GM12878 (cell line): ENCODE results near the gene CNTNAP5. TPM values are rescaled to one million over a fixed set of nuclear protein-coding genes. Genes with fewer than 3 reads are reported as not detected.

Source experiments
- ATAC-seq: fragments of 200-7000 bp; cut with Tn5 transposase; 3 replicates; pipeline ENCODE4 v1.9.1; 2020; ENCODE audit warnings: mild to moderate bottlenecking, moderate library complexity
- BruUV-seq: library from RNA; stranded (reverse); fragments of 400-500 nt; replicated peaks from 2 replicates; lab custom pipeline; 2021; lab: Mats Ljungman, UMichigan
- CTCF ChIA-PET: fragments of 300-600 bp; sonication (Branson Sonifier 250); formaldehyde crosslinking; extraction: SDS; loops from one replicate; lab custom pipeline; 2021; ENCODE audit warnings: inconsistent platforms; lab: Yijun Ruan, JAX
- POLR2A ChIA-PET: fragments of 350-600 bp; formaldehyde crosslinking; extraction: SDS; loops from one replicate; lab custom pipeline; 2021; ENCODE audit warnings: inconsistent platforms; lab: Charles Lee
- RAD21 ChIA-PET: fragments of 300-600 bp; sonication (Branson Sonifier 250); formaldehyde crosslinking; loops from one replicate; lab custom pipeline; 2023; ENCODE audit warnings: antibody characterized with exemption; ENCODE audit not compliant: unreplicated experiment; lab: Charles Lee
- SMC1A ChIA-PET: fragments of 300-600 bp; sonication (Branson Sonifier 250); formaldehyde crosslinking; loops from one replicate; lab custom pipeline; 2023; ENCODE audit not compliant: unreplicated experiment, uncharacterized antibody; lab: Charles Lee
- DNase-seq: peaks from one replicate; pipeline ENCODE4 v3.0.0-alpha.2; 2011; ENCODE audit warnings: low read depth, low spot score
- FAIRE-seq: peaks from 3 replicates; lab custom pipeline; 2011; peaks lifted over from hg19 to GRCh38; lab: Jason Lieb, UNC
- H2AFZ ChIP-seq: 2 replicates; pipeline ENCODE4 v1.6.0; 2011; ENCODE audit warnings: low read depth, low read length, control low read depth; ENCODE audit not compliant: control insufficient read depth
- H3K27ac ChIP-seq: 2 replicates; pipeline ENCODE4 v1.5.1; 2011; ENCODE audit warnings: control low read depth; ENCODE audit not compliant: control insufficient read depth, insufficient read depth
- H3K27me3 ChIP-seq, 2 experiments: replicated peaks in 1 of 2; 2 replicates each; pipeline versions ENCODE4 v1.6.0 to v1.6.1; 2011; ENCODE audit warnings: low read length in 1 of 2; ENCODE audit not compliant: control insufficient read depth in 2 of 2, insufficient read depth in 2 of 2
- H3K36me3 ChIP-seq, 2 experiments: 2 replicates each; pipeline ENCODE4 v1.5.1; 2011; ENCODE audit warnings: low read length in 1 of 2; ENCODE audit not compliant: control insufficient read depth in 2 of 2, insufficient read depth in 2 of 2
- H3K4me1 ChIP-seq: 2 replicates; pipeline ENCODE4 v1.6.1; 2011; ENCODE audit warnings: mild to moderate bottlenecking, low read length, moderate library complexity, mixed read lengths; ENCODE audit not compliant: control insufficient read depth, insufficient read depth
- H3K4me2 ChIP-seq: 2 replicates; pipeline ENCODE4 v1.6.0; 2011; ENCODE audit warnings: control low read depth; ENCODE audit not compliant: control insufficient read depth, insufficient read depth
- H3K4me3 ChIP-seq: fragments of 200-600 bp; sonication (generic); 2 replicates; pipeline ENCODE4 v1.5.1; 2016
- H3K79me2 ChIP-seq: 2 replicates; pipeline ENCODE4 v1.6.0; 2011; ENCODE audit warnings: low read length; ENCODE audit not compliant: control insufficient read depth, insufficient read depth
- H3K9ac ChIP-seq: 2 replicates; pipeline ENCODE4 v1.8.0; 2011; ENCODE audit warnings: low read length, control low read depth, mixed read lengths; ENCODE audit not compliant: control insufficient read depth, insufficient read depth
- H3K9me3 ChIP-seq: replicated peaks from 3 replicates; pipeline ENCODE4 v1.5.1; 2011; ENCODE audit warnings: mild to moderate bottlenecking, low read length; ENCODE audit not compliant: control insufficient read depth, insufficient read depth
- H4K20me1 ChIP-seq: 2 replicates; pipeline ENCODE4 v1.6.0; 2011; ENCODE audit not compliant: control insufficient read depth, insufficient read depth
- ASH2L ChIP-seq: fragments of 300-600, 200-600 bp; sonication (generic); IDR thresholded peaks from 2 replicates; pipeline ENCODE4 v1.6.1; 2017; ENCODE audit warnings: low read depth, mild to moderate bottlenecking, borderline replicate concordance
- ATF7 ChIP-seq: fragments of 450-650 bp; IDR thresholded peaks from 2 replicates; pipeline ENCODE4 v1.6.1; 2016; ENCODE audit warnings: low read depth, mild to moderate bottlenecking
- CBX5 ChIP-seq: sonication (generic); IDR thresholded peaks from 2 replicates; pipeline ENCODE4 v1.6.1; 2016; ENCODE audit warnings: low read depth, moderate library complexity, mild to moderate bottlenecking, inconsistent platforms
- ESRRA ChIP-seq: IDR thresholded peaks from 2 replicates; pipeline ENCODE4 v1.6.1; 2012; ENCODE audit warnings: mild to moderate bottlenecking, low read length, improper control_type of control experiment
- GABPA ChIP-seq: IDR thresholded peaks from 2 replicates; pipeline ENCODE4 v1.6.1; 2014; ENCODE audit warnings: antibody characterized with exemption, low read depth, mild to moderate bottlenecking, inconsistent platforms
- HCFC1 ChIP-seq: fragments of 150-350 bp; IDR thresholded peaks from 2 replicates; pipeline ENCODE4 v1.6.1; 2014; ENCODE audit warnings: low read length
- HDGF ChIP-seq: fragments of 450-650 bp; IDR thresholded peaks from 2 replicates; pipeline ENCODE4 v1.6.1; 2016; ENCODE audit warnings: antibody characterized with exemption
- IKZF1 ChIP-seq: fragments of 450-650 bp; conservative IDR thresholded peaks from 2 replicates; pipeline ENCODE4 v1.6.1; 2017; ENCODE audit warnings: antibody characterized with exemption, mild to moderate bottlenecking
- KLF5 ChIP-seq: fragments of 450-650 bp; IDR thresholded peaks from 2 replicates; pipeline ENCODE4 v1.6.1; 2014; ENCODE audit warnings: mild to moderate bottlenecking; ENCODE audit not compliant: partially characterized antibody
- MEF2A ChIP-seq: IDR thresholded peaks from 2 replicates; pipeline ENCODE4 v1.6.1; 2011; ENCODE audit warnings: low read depth, mild to moderate bottlenecking, low read length, moderate library complexity; ENCODE audit not compliant: insufficient read depth
- SIN3A ChIP-seq: IDR thresholded peaks from 2 replicates; pipeline ENCODE4 v1.6.1; 2012; ENCODE audit warnings: low read depth, low read length, improper control_type of control experiment
- SMAD5 ChIP-seq: IDR thresholded peaks from 2 replicates; pipeline ENCODE4 v1.6.1; 2016; ENCODE audit warnings: antibody characterized with exemption, low read depth
- STAT1 ChIP-seq: fragments of 450-650 bp; conservative IDR thresholded peaks from 2 replicates; pipeline ENCODE4 v1.6.1; 2014; ENCODE audit warnings: antibody characterized with exemption, mild to moderate bottlenecking
- TBL1XR1 ChIP-seq: IDR thresholded peaks from 2 replicates; pipeline ENCODE4 v1.6.1; 2012; ENCODE audit warnings: low read depth, low read length, improper control_type of control experiment
- TCF7 ChIP-seq: IDR thresholded peaks from 2 replicates; pipeline ENCODE4 v1.6.1; 2014; ENCODE audit warnings: antibody characterized with exemption, borderline replicate concordance
- ZBED1 ChIP-seq: IDR thresholded peaks from 2 replicates; pipeline ENCODE4 v1.6.1; 2016; ENCODE audit warnings: borderline replicate concordance
- ZBTB33 ChIP-seq: fragments of 450-650 bp; IDR thresholded peaks from 2 replicates; pipeline ENCODE4 v1.6.1; 2017; ENCODE audit warnings: mild to moderate bottlenecking
- WGBS: methylation state at CpG from one replicate; pipeline ENCODE4 v1.1.6; 2016; ENCODE audit warnings: low lambda C conversion rate; ENCODE audit not compliant: insufficient replicate concordance, insufficient coverage; ENCODE audit errors: missing lambda C conversion rate; 5-methylcytosine and 5-hydroxymethylcytosine counted together
- in situ Hi-C: fragments of 300-500 bp; cut with MboI; formaldehyde crosslinking; loops from 9 replicates; pipeline ENCODE4 v1.14.3; 2018; ENCODE audit warnings: mixed read lengths
- intact Hi-C: fragments of 100-400 bp; cut with micrococcal nuclease; formaldehyde crosslinking; loops from one replicate; pipeline ENCODE4 v1.14.2; 2022; ENCODE audit not compliant: unreplicated experiment
- polyA plus RNA-seq, 11 experiments: library from polyadenylated mRNA; depleted of rRNA in 4 of 11; unstranded in 6 of 11; stranded (reverse) in 5 of 11; fragments of >200 nt; fragmentation: Nextera tagmentation in 4 of 11; fragmentation: Illumina TruSeq in 1 of 11; extraction: Ambion mirVana in 4 of 11; extraction: Trizol in 1 of 11; gene quantifications; 1 replicate in 1 of 11; 2 replicates in 10 of 11; pipeline versions ENCODE4 v1.2.1 to v1.2.3, GENCODE V29; 2011 to 2016; ENCODE audit warnings: inconsistent platforms in 2 of 11, missing spikeins in 2 of 11, low read depth in 1 of 11
- total RNA-seq, 4 experiments: library from RNA; depleted of rRNA in 3 of 4; stranded (reverse); fragments of >200 nt in 3 of 4; fragmentation: Illumina TruSeq in 1 of 4; extraction: Trizol in 1 of 4; gene quantifications; 2 replicates each; pipeline versions ENCODE4 v1.2.1 to v1.2.3, GENCODE V29; 2013 to 2021
- TF ChIP-seq, protein P1 (sequence below): fragments of 450-650 bp; formaldehyde crosslinking; IDR thresholded peaks from 2 replicates; pipeline ENCODE4 v1.4.0; 2020; ENCODE audit warnings: mild to moderate bottlenecking, moderate library complexity
- TF ChIP-seq, protein P2 (sequence below): IDR thresholded peaks from 2 replicates; pipeline ENCODE4 v1.6.1; 2012; ENCODE audit warnings: low read length, inconsistent platforms
- TF ChIP-seq, protein P3 (sequence below): fragments of 450-650 bp; IDR thresholded peaks from 2 replicates; pipeline ENCODE4 v1.6.1; 2016; ENCODE audit warnings: mild to moderate bottlenecking

Gene CNTNAP5
- total and polyA plus RNA-seq, 10 of the 15 experiments (the other 5 are each of a cell fraction or from before 2014, with no cell fraction given): not detected

- ATAC-seq: no peak
- 3% methylated on average over 1 of the region's 1 CpG for WGBS
These were observed 614.4 kb downstream of the CNTNAP5 start for GRCh38 chr2:124639524-124639923.

More at GRCh38 chr2:124639524-124639923, 614.4 kb downstream of the CNTNAP5 start:
- H2AFZ ChIP-seq: no peak overlapping the region
- no peaks in the 10 kb centered on the region for H3K4me1 ChIP-seq
- CTCF ChIA-PET: no interaction called here
- no peak overlapping the region for H3K4me2 ChIP-seq
- POLR2A ChIA-PET: no interaction called here
- TF ChIP-seq, protein P1, sequence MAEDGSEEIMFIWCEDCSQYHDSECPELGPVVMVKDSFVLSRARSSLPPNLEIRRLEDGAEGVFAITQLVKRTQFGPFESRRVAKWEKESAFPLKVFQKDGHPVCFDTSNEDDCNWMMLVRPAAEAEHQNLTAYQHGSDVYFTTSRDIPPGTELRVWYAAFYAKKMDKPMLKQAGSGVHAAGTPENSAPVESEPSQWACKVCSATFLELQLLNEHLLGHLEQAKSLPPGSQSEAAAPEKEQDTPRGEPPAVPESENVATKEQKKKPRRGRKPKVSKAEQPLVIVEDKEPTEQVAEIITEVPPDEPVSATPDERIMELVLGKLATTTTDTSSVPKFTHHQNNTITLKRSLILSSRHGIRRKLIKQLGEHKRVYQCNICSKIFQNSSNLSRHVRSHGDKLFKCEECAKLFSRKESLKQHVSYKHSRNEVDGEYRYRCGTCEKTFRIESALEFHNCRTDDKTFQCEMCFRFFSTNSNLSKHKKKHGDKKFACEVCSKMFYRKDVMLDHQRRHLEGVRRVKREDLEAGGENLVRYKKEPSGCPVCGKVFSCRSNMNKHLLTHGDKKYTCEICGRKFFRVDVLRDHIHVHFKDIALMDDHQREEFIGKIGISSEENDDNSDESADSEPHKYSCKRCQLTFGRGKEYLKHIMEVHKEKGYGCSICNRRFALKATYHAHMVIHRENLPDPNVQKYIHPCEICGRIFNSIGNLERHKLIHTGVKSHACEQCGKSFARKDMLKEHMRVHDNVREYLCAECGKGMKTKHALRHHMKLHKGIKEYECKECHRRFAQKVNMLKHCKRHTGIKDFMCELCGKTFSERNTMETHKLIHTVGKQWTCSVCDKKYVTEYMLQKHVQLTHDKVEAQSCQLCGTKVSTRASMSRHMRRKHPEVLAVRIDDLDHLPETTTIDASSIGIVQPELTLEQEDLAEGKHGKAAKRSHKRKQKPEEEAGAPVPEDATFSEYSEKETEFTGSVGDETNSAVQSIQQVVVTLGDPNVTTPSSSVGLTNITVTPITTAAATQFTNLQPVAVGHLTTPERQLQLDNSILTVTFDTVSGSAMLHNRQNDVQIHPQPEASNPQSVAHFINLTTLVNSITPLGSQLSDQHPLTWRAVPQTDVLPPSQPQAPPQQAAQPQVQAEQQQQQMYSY (CRISPR knock-in tag): no peak
- TF ChIP-seq KLF5: no peak
- TF ChIP-seq, protein P2, sequence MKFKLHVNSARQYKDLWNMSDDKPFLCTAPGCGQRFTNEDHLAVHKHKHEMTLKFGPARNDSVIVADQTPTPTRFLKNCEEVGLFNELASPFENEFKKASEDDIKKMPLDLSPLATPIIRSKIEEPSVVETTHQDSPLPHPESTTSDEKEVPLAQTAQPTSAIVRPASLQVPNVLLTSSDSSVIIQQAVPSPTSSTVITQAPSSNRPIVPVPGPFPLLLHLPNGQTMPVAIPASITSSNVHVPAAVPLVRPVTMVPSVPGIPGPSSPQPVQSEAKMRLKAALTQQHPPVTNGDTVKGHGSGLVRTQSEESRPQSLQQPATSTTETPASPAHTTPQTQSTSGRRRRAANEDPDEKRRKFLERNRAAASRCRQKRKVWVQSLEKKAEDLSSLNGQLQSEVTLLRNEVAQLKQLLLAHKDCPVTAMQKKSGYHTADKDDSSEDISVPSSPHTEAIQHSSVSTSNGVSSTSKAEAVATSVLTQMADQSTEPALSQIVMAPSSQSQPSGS: no peak
- no peak for TF ChIP-seq ZBTB33
- TF ChIP-seq TBL1XR1: no peak
- no peak for TF ChIP-seq ASH2L
- no peak for TF ChIP-seq ATF7
- TF ChIP-seq TCF7: no peak
- no peak for TF ChIP-seq MEF2A
- no peak for TF ChIP-seq IKZF1
- no peak for TF ChIP-seq HCFC1
- TF ChIP-seq SMAD5: no peak
- no peak for TF ChIP-seq GABPA
- TF ChIP-seq HDGF: no peak
- no peak for TF ChIP-seq ESRRA
- TF ChIP-seq SIN3A: no peak
- TF ChIP-seq STAT1: no peak
- no peak for TF ChIP-seq CBX5
- TF ChIP-seq ZBED1: no peak
- TF ChIP-seq, protein P3, sequence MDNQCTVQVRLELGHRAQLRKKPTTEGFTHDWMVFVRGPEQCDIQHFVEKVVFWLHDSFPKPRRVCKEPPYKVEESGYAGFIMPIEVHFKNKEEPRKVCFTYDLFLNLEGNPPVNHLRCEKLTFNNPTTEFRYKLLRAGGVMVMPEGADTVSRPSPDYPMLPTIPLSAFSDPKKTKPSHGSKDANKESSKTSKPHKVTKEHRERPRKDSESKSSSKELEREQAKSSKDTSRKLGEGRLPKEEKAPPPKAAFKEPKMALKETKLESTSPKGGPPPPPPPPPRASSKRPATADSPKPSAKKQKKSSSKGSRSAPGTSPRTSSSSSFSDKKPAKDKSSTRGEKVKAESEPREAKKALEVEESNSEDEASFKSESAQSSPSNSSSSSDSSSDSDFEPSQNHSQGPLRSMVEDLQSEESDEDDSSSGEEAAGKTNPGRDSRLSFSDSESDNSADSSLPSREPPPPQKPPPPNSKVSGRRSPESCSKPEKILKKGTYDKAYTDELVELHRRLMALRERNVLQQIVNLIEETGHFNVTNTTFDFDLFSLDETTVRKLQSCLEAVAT: no peak
- H3K79me2 ChIP-seq: no peaks in the 10 kb centered on the region
- H4K20me1 ChIP-seq: no peaks in the 10 kb centered on the region
- RAD21 ChIA-PET: no interaction called here
- DNase-seq (no peak), FAIRE-seq (no peak)
- BruUV-seq: no TSS peak
- no peak overlapping the region for H3K4me3 ChIP-seq
- H3K9me3 ChIP-seq: no peaks in the 10 kb centered on the region
- intact Hi-C loops (no loop called here), in situ Hi-C loops (no loop called here)
- H3K36me3 ChIP-seq: no peaks in the 10 kb centered on the region
- H3K27me3 ChIP-seq: no peaks in the 10 kb centered on the region
- SMC1A ChIA-PET: no interaction called here
- no peak overlapping the region for H3K9ac ChIP-seq
- H3K27ac ChIP-seq: no peak overlapping the region
